ENCODE data around the gene FAAP100. TPM values are rescaled to one million over a fixed set of nuclear protein-coding genes. Genes with fewer than 3 reads are reported as not detected.

FAAP100 gene
- total RNA-seq, 1 experiment from 2014 or later: 54.7 TPM

DNA sequence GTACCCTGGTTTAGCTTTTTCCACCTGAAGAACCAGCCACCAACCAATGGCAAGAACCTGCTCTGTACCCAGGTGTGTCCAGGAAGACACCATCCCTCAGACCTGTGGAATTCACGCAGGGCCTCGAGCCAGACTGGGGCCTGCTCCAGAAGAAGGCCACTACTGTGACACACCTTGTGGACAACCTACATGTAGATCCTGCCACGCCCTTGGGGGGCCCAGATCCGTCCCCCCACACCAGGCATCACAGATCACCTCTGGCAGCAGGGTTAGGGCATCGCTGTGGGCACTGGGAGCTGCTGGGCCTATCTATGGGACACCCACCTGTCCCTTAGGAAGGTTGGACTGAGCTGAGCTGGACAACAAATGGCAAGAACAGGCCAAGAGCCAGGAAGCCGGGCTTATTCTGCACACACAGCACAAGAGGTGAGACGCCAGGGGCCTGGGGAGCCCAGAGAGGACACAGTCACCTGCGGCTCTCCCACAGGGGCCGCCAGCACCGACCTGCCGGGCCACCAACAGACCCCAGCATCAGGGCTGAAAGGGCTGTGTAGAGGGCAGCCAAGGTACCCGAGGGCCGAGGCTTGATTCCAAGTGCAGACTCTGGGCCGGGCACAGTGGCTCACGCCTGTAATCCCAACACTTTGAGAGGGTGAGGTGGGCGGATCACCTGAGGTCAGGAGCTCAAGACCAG, 7.7 kb downstream of the FAAP100 start:
- CTCF ChIA-PET: interaction anchor here (1.4 kb wide), 1 partner anchor 21 kb away, joined by 3 read pairs; no protein-coding TSS in a partner anchor
- no peak for DNase-seq (ENCODE audit: low spot score)
- no peak overlapping the region for H3K4me3 Mint-ChIP-seq
- H3K36me3 Mint-ChIP-seq: peaks cover 11% of the 10 kb centered on the region
- ATAC-seq: no peak
- H3K4me1 Mint-ChIP-seq: no peaks in the 10 kb centered on the region
- no peak overlapping the region for H3K27ac Mint-ChIP-seq
- TF ChIP-seq CBFB (CRISPR knock-in tag; IDR thresholded peaks at IDR 0.05; ENCODE audit: low read depth) (no peak), ESRRA (CRISPR knock-in tag; IDR thresholded peaks at IDR 0.05; ENCODE audit: borderline replicate concordance) (no peak), ZNF396 (CRISPR knock-in tag; IDR thresholded peaks at IDR 0.05; ENCODE audit: borderline replicate concordance) (no peak)
- TF ChIP-seq, protein P1, sequence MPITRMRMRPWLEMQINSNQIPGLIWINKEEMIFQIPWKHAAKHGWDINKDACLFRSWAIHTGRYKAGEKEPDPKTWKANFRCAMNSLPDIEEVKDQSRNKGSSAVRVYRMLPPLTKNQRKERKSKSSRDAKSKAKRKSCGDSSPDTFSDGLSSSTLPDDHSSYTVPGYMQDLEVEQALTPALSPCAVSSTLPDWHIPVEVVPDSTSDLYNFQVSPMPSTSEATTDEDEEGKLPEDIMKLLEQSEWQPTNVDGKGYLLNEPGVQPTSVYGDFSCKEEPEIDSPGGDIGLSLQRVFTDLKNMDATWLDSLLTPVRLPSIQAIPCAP (CRISPR knock-in tag; IDR thresholded peaks at IDR 0.05): no peak
- POLR2A ChIA-PET: no interaction called here
- H3K9me3 Mint-ChIP-seq: no peaks in the 10 kb centered on the region
- no peaks in the 10 kb centered on the region for H3K27me3 Mint-ChIP-seq (ENCODE audit: low read depth)

DNA sequence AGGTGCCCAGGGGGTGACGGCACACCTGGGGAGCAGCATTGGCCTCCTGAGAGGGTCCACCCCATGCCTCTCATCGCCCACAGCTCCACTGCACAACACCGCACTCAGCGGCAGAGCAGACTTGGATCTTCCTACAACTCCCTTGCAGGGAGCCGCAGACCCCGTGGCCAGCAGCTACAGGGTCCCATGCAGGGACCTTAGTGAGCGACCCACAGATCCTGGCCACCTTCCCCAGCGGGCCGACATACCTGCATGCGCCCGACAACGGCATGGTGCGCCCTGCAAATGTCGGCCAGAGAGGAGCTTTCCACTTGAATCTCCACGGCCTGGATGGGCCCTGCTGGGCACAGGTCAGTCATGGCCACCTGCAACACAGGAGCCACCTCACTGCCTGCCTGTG, 8.4 kb downstream of the FAAP100 start:
- TF ChIP-seq NFYB (CRISPR knock-in tag; conservative IDR thresholded peaks at IDR 0.05; ENCODE audit: low read depth): no peak
- no peak for TF ChIP-seq NFATC4 (CRISPR knock-in tag; IDR thresholded peaks at IDR 0.05)
- no peak for TF ChIP-seq SMAD3 (CRISPR knock-in tag; IDR thresholded peaks at IDR 0.05; ENCODE audit: borderline replicate concordance)
- no peak for TF ChIP-seq NR2C2 (CRISPR knock-in tag; IDR thresholded peaks at IDR 0.05)
- TF ChIP-seq ESRRA (CRISPR knock-in tag; IDR thresholded peaks at IDR 0.05; ENCODE audit: borderline replicate concordance): no peak
- TF ChIP-seq, protein P2, sequence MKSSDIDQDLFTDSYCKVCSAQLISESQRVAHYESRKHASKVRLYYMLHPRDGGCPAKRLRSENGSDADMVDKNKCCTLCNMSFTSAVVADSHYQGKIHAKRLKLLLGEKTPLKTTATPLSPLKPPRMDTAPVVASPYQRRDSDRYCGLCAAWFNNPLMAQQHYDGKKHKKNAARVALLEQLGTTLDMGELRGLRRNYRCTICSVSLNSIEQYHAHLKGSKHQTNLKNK (CRISPR knock-in tag; IDR thresholded peaks at IDR 0.05): no peak
- TF ChIP-seq ZNF263 (CRISPR knock-in tag; IDR thresholded peaks at IDR 0.05; ENCODE audit: low read depth): no peak
- TF ChIP-seq PRRX2 (CRISPR knock-in tag; IDR thresholded peaks at IDR 0.05): no peak
- TF ChIP-seq CBFB (CRISPR knock-in tag; IDR thresholded peaks at IDR 0.05; ENCODE audit: low read depth): no peak
- TF ChIP-seq HMGA2 (CRISPR knock-in tag; IDR thresholded peaks at IDR 0.05): no peak
- TF ChIP-seq, protein P3, sequence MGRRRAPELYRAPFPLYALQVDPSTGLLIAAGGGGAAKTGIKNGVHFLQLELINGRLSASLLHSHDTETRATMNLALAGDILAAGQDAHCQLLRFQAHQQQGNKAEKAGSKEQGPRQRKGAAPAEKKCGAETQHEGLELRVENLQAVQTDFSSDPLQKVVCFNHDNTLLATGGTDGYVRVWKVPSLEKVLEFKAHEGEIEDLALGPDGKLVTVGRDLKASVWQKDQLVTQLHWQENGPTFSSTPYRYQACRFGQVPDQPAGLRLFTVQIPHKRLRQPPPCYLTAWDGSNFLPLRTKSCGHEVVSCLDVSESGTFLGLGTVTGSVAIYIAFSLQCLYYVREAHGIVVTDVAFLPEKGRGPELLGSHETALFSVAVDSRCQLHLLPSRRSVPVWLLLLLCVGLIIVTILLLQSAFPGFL (CRISPR knock-in tag; IDR thresholded peaks at IDR 0.05; ENCODE audit: borderline replicate concordance): no peak
- no peak for TF ChIP-seq GRHL2 (CRISPR knock-in tag; IDR thresholded peaks at IDR 0.05; ENCODE audit: insufficient replicate concordance, severe bottlenecking)
- TF ChIP-seq CREB1 (CRISPR knock-in tag; IDR thresholded peaks at IDR 0.05): no peak
- TF ChIP-seq, protein P4, sequence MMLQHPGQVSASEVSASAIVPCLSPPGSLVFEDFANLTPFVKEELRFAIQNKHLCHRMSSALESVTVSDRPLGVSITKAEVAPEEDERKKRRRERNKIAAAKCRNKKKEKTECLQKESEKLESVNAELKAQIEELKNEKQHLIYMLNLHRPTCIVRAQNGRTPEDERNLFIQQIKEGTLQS (CRISPR knock-in tag; conservative IDR thresholded peaks at IDR 0.05): no peak
- no peak for TF ChIP-seq ZNF423 (CRISPR knock-in tag; IDR thresholded peaks at IDR 0.05)
- TF ChIP-seq NFE2L1 (CRISPR knock-in tag; IDR thresholded peaks at IDR 0.05): no peak
- TF ChIP-seq SP1 (CRISPR knock-in tag; conservative IDR thresholded peaks at IDR 0.05): no peak
- TF ChIP-seq, protein P5, sequence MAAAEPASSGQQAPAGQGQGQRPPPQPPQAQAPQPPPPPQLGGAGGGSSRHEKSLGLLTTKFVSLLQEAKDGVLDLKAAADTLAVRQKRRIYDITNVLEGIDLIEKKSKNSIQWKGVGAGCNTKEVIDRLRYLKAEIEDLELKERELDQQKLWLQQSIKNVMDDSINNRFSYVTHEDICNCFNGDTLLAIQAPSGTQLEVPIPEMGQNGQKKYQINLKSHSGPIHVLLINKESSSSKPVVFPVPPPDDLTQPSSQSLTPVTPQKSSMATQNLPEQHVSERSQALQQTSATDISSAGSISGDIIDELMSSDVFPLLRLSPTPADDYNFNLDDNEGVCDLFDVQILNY (CRISPR knock-in tag; IDR thresholded peaks at IDR 0.05): no peak
- TF ChIP-seq ZBTB21 (CRISPR knock-in tag; IDR thresholded peaks at IDR 0.05; ENCODE audit: borderline replicate concordance): no peak
- TF ChIP-seq, protein P6, sequence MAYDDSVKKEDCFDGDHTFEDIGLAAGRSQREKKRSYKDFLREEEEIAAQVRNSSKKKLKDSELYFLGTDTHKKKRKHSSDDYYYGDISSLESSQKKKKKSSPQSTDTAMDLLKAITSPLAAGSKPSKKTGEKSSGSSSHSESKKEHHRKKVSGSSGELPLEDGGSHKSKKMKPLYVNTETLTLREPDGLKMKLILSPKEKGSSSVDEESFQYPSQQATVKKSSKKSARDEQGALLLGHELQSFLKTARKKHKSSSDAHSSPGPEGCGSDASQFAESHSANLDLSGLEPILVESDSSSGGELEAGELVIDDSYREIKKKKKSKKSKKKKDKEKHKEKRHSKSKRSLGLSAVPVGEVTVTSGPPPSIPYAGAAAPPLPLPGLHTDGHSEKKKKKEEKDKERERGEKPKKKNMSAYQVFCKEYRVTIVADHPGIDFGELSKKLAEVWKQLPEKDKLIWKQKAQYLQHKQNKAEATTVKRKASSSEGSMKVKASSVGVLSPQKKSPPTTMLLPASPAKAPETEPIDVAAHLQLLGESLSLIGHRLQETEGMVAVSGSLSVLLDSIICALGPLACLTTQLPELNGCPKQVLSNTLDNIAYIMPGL (CRISPR knock-in tag; IDR thresholded peaks at IDR 0.05): no peak
- ChIA-PET POLR2A (no interaction called here), CTCF (interaction anchor here (1.4 kb wide), 1 partner anchor 21 kb away, joined by 3 read pairs; no protein-coding TSS in a partner anchor)
- DNase-seq (ENCODE audit: low spot score) (no peak), ATAC-seq (no peak)
- Mint-ChIP-seq H3K36me3 (peaks cover 6% of the 10 kb centered on the region; the same call in 1 of the 2 replicates), H3K4me3 (no peak overlapping the region), H3K27me3 (ENCODE audit: low read depth) (no peaks in the 10 kb centered on the region), H3K9me3 (no peaks in the 10 kb centered on the region), H3K4me1 (no peaks in the 10 kb centered on the region), H3K27ac (no peak overlapping the region)
